Activated naive CD4-positive, alpha-beta T cell treated with Interleukin-2 at 50 U/mL for 16 hours (primary cell): Measurements from ENCODE around the gene RELB.

ENCODE experiments used
- DNase-seq: peaks from one replicate; pipeline ENCODE4 v3.0.0-alpha.2; 2020

The RELB gene

GRCh38 chr19:45061965-45062364 is 60.7 kb downstream of the RELB start:
- DNase-seq, result no peak

- DNase-seq, result no peak
Measured at GRCh38 chr19:45063851-45064801, 62.9 kb downstream of the RELB start.

- DNase-seq, result no peak
Measured at GRCh38 chr19:45066921-45067661, 65.8 kb downstream of the RELB start.

GRCh38 chr19:45068041-45068440 is 66.8 kb downstream of the RELB start:
- DNase-seq, result no peak

GRCh38 chr19:45069056-45069455 is 67.8 kb downstream of the RELB start:
- DNase-seq, result no peak

- DNase-seq, result no peak
Measured at GRCh38 chr19:45070214-45070613, 69.0 kb downstream of the RELB start.

GRCh38 chr19:45070861-45071544 is 69.7 kb downstream of the RELB start:
- DNase-seq, result no peak

- no peak for DNase-seq
Measured at GRCh38 chr19:45071545-45071938, 70.3 kb downstream of the RELB start.

GRCh38 chr19:45071969-45072790 is 70.9 kb downstream of the RELB start:
- DNase-seq, result no peak

- no peak for DNase-seq
Measured at GRCh38 chr19:45074744-45075300, 73.6 kb downstream of the RELB start.

- DNase-seq, result peak; percentile 24
Measured at GRCh38 chr19:45075301-45076028, 74.2 kb downstream of the RELB start.

GRCh38 chr19:45076029-45076850 is 75.0 kb downstream of the RELB start, which contains the start of gene ZNF296:
Gene ZNF296, minus strand, starts transcription at chr19:45076478. Its CDS starts 105 bp downstream, at chr19:45076373.
- DNase-seq, result peak; percentile 86

- no peak for DNase-seq
Measured at GRCh38 chr19:45076851-45077730, 75.8 kb downstream of the RELB start.

- DNase-seq, result no peak
Measured at GRCh38 chr19:45078390-45079062, 77.3 kb downstream of the RELB start.

GRCh38 chr19:45079063-45079910 is 78.0 kb downstream of the RELB start, which contains the start of gene GEMIN7:
Gene GEMIN7, plus strand, starts transcription at chr19:45079260. Its CDS starts 10,855 bp downstream, at chr19:45090115.
- DNase-seq, result peak; percentile 84

- DNase-seq, result no peak
Measured at GRCh38 chr19:45079911-45080370, 78.7 kb downstream of the RELB start.

- DNase-seq, result no peak
Measured at GRCh38 chr19:45082170-45082569, 80.9 kb downstream of the RELB start.
